Measurements from ENCODE around the gene PDE11A. TPM values are rescaled to one million over a fixed set of nuclear protein-coding genes. Genes with fewer than 3 reads are reported as not detected.

The PDE11A gene
- total RNA-seq, 2 donors from 2014 or later: 1.5 to 1.9 TPM

- no peak overlapping the region for H3K4me3 Mint-ChIP-seq
- H3K9ac ChIP-seq (ENCODE audit: extremely low read depth, low read length, poor library complexity, severe bottlenecking): no peak overlapping the region
- no peaks in the 10 kb centered on the region for H3K9me3 Mint-ChIP-seq
- H3K36me3 ChIP-seq (ENCODE audit: control insufficient read depth, insufficient read depth, low read length): no peaks in the 10 kb centered on the region
- H3K9me3 ChIP-seq (ENCODE audit: control insufficient read depth, low read length): no peaks in the 10 kb centered on the region
- TF ChIP-seq CTCF (conservative IDR thresholded peaks at IDR 0.05): no peak
- H3K36me3 Mint-ChIP-seq (ENCODE audit: low read depth): no peaks in the 10 kb centered on the region
- no peak for DNase-seq
- H3K27ac ChIP-seq (ENCODE audit: low read depth, low read length): no peak overlapping the region
- no peak overlapping the region for H3K27ac Mint-ChIP-seq
- H3K4me3 ChIP-seq (ENCODE audit: low read length): no peak overlapping the region
- no peaks in the 10 kb centered on the region for H3K27me3 Mint-ChIP-seq (ENCODE audit: insufficient read depth)
- WGBS, 2 experiments (ENCODE audit: insufficient coverage in 1 of 2, insufficient read length in 1 of 2): 86 to 100% methylated on average over 1 of the region's 1 CpG
- no peaks in the 10 kb centered on the region for H3K4me1 ChIP-seq (ENCODE audit: control insufficient read depth, insufficient read depth, low read length)
- H3K27me3 ChIP-seq (ENCODE audit: control insufficient read depth, insufficient read depth, low read length, poor library complexity, severe bottlenecking): no peaks in the 10 kb centered on the region
- H3K4me1 Mint-ChIP-seq: no peaks in the 10 kb centered on the region
Measured at GRCh38 chr2:177587371-177587770, 485.2 kb downstream of the PDE11A start.

GRCh38 chr2:177586154-177586553 lies 486.4 kb downstream of the PDE11A start:
- no peaks in the 10 kb centered on the region for H3K27me3 ChIP-seq (ENCODE audit: control insufficient read depth, insufficient read depth, low read length, poor library complexity, severe bottlenecking)
- H3K27me3 Mint-ChIP-seq (ENCODE audit: insufficient read depth): no peaks in the 10 kb centered on the region
- H3K9me3 Mint-ChIP-seq: no peaks in the 10 kb centered on the region
- H3K4me3 Mint-ChIP-seq: no peak overlapping the region
- H3K4me3 ChIP-seq (ENCODE audit: low read length): no peak overlapping the region
- DNase-seq: no peak
- H3K27ac ChIP-seq (ENCODE audit: low read depth, low read length): no peak overlapping the region
- H3K4me1 Mint-ChIP-seq: no peaks in the 10 kb centered on the region
- H3K36me3 ChIP-seq (ENCODE audit: control insufficient read depth, insufficient read depth, low read length): no peaks in the 10 kb centered on the region
- H3K9ac ChIP-seq (ENCODE audit: extremely low read depth, low read length, poor library complexity, severe bottlenecking): no peak overlapping the region
- no peaks in the 10 kb centered on the region for H3K9me3 ChIP-seq (ENCODE audit: control insufficient read depth, low read length)
- no peak overlapping the region for H3K27ac Mint-ChIP-seq
- 94% methylated on average over 1 of the region's 1 CpG; no CpG with 5 or more reads in 1 of the 2 experiments for WGBS, 2 experiments (ENCODE audit: insufficient coverage in 1 of 2, insufficient read length in 1 of 2)
- H3K36me3 Mint-ChIP-seq (ENCODE audit: low read depth): no peaks in the 10 kb centered on the region
- TF ChIP-seq CTCF (conservative IDR thresholded peaks at IDR 0.05): no peak
- H3K4me1 ChIP-seq (ENCODE audit: control insufficient read depth, insufficient read depth, low read length): no peaks in the 10 kb centered on the region

- DNase-seq: no peak
- H3K27ac ChIP-seq (ENCODE audit: low read depth, low read length): no peak overlapping the region
- Mint-ChIP-seq H3K36me3 (ENCODE audit: low read depth) (no peaks in the 10 kb centered on the region), H3K27ac (no peak overlapping the region), H3K9me3 (no peaks in the 10 kb centered on the region), H3K4me3 (no peak overlapping the region), H3K4me1 (no peaks in the 10 kb centered on the region), H3K27me3 (ENCODE audit: insufficient read depth) (peaks cover 2% of the 10 kb centered on the region)
- no peaks in the 10 kb centered on the region for H3K4me1 ChIP-seq (ENCODE audit: control insufficient read depth, insufficient read depth, low read length)
- no peak overlapping the region for H3K4me3 ChIP-seq (ENCODE audit: low read length)
- no peak for TF ChIP-seq CTCF (conservative IDR thresholded peaks at IDR 0.05)
- H3K36me3 ChIP-seq (ENCODE audit: control insufficient read depth, insufficient read depth, low read length): no peaks in the 10 kb centered on the region
- no peaks in the 10 kb centered on the region for H3K27me3 ChIP-seq (ENCODE audit: control insufficient read depth, insufficient read depth, low read length, poor library complexity, severe bottlenecking)
- H3K9me3 ChIP-seq (ENCODE audit: control insufficient read depth, low read length): no peaks in the 10 kb centered on the region
- 90 to 93% methylated on average over 4 to 5 of the region's 5 CpGs for WGBS, 2 experiments (ENCODE audit: insufficient coverage in 1 of 2, insufficient read length in 1 of 2)
- no peak overlapping the region for H3K9ac ChIP-seq (ENCODE audit: extremely low read depth, low read length, poor library complexity, severe bottlenecking)
Measured at GRCh38 chr2:177585234-177585863, 487.2 kb downstream of the PDE11A start.
